ENCODE measurements around the gene PHAF1. TPM values are rescaled to one million over a fixed set of nuclear protein-coding genes. Genes with fewer than 3 reads are reported as not detected.

PHAF1 gene
- total and polyA plus RNA-seq, 2 of the 8 experiments (the other 6 are each of a cell fraction or from before 2014, with no cell fraction given) = 18.6 to 26.4 TPM

- no peaks in the 10 kb centered on the region; a peak in 1 of 8 replicates for H3K36me3 ChIP-seq (ENCODE audit: control insufficient read depth in 2 of 4, insufficient read depth in 4 of 4, low read length in 3 of 4)
- no peak overlapping the region for H2AFZ ChIP-seq (ENCODE audit: low read length)
- no peak overlapping the region for H3K56ac ChIP-seq (replicated peaks; ENCODE audit: insufficient read length, low read depth, low read length)
- no peak overlapping the region for H3K9ac ChIP-seq (replicated peaks in 1 of 4; ENCODE audit: extremely low read depth in 1 of 4, low read depth in 3 of 4, low read length in 3 of 4)
- no peak overlapping the region for H4K8ac ChIP-seq (ENCODE audit: extremely low read depth, insufficient read depth, low read length)
- H3K4me3 ChIP-seq (ENCODE audit: extremely low read depth in 1 of 4, insufficient read depth in 2 of 4, low read depth in 3 of 4, low read length in 4 of 4) = no peak overlapping the region
- no peak overlapping the region for H3K4me2 ChIP-seq (ENCODE audit: insufficient read depth in 1 of 2, low read depth in 2 of 2, low read length in 2 of 2)
- no peak for FAIRE-seq
- peaks cover 1% of the 10 kb centered on the region; the same call in 1 of the 2 replicates for H3K23me2 ChIP-seq (ENCODE audit: low read depth, low read length)
- H2BK15ac ChIP-seq (ENCODE audit: low read length) = no peak overlapping the region
- H4K20me1 ChIP-seq (replicated peaks in 1 of 2; ENCODE audit: control insufficient read depth in 1 of 2, insufficient read depth in 2 of 2, low read length in 2 of 2) = no peaks in the 10 kb centered on the region
- H3K4ac ChIP-seq (replicated peaks; ENCODE audit: insufficient read length, low read depth, low read length) = no peak overlapping the region
- ChIA-PET CTCF (ENCODE audit: partially characterized antibody) (interaction anchor here (0.6 to 12.0 kb wide), 51 partner anchors 8 to 369 kb away, joined by 3 to 164 read pairs (median 4); partner anchors contain the start of gene NOL3), POLR2A (ENCODE audit: partially characterized antibody) (interaction anchor here (0.6 to 1.9 kb wide), 7 partner anchors 10 to 145 kb away, joined by 3 to 6 read pairs (median 4); no protein-coding TSS in a partner anchor)
- H3K27me3 ChIP-seq (replicated peaks in 1 of 4; ENCODE audit: control insufficient read depth in 3 of 4, extremely low read depth in 1 of 4, insufficient read depth in 3 of 4, low read length in 3 of 4) = peaks cover 0 to 4% (median 1%) of the 10 kb centered on the region in 4 experiments; a peak in 2 of 7 replicates
- no peak overlapping the region for H4K91ac ChIP-seq (replicated peaks; ENCODE audit: insufficient read length, low read length)
- peaks cover 0 to 2% (median under 1%) of the 10 kb centered on the region in 4 experiments; a peak in 3 of 7 replicates for H3K4me1 ChIP-seq (replicated peaks in 1 of 4; ENCODE audit: control insufficient read depth in 3 of 4, insufficient read depth in 4 of 4, low read length in 3 of 4)
- WGBS, 2 experiments (ENCODE audit: extremely low coverage in 1 of 2, insufficient coverage in 1 of 2, insufficient read length in 1 of 2, insufficient replicate concordance in 2 of 2, low coverage in 1 of 2, low lambda C conversion rate in 2 of 2, missing lambda C conversion rate in 1 of 2) = 62% methylated on average over 4 of the region's 4 CpGs; no CpG with 5 or more reads in 1 of the 2 experiments
- H3K79me1 ChIP-seq (ENCODE audit: low read depth, low read length) = no peaks in the 10 kb centered on the region
- no peak overlapping the region for H3K27ac ChIP-seq (ENCODE audit: low read depth, low read length)
- no peak overlapping the region for H2BK120ac ChIP-seq (replicated peaks; ENCODE audit: low read depth, low read length)
- H3K14ac ChIP-seq (ENCODE audit: insufficient read length) = no peak overlapping the region
- no peak overlapping the region for H2BK5ac ChIP-seq (ENCODE audit: low read depth, low read length)
- no peaks in the 10 kb centered on the region for H3K79me2 ChIP-seq (ENCODE audit: control insufficient read depth in 1 of 2, insufficient read depth in 2 of 2, low read length in 2 of 2)
- no peak overlapping the region for H2BK20ac ChIP-seq (ENCODE audit: low read length)
- H4K5ac ChIP-seq (ENCODE audit: insufficient read length, low read depth, low read length) = no peak overlapping the region
- H2BK12ac ChIP-seq (ENCODE audit: low read depth, low read length) = no peak overlapping the region; the same call in 1 of the 2 replicates
- DNase-seq (ENCODE audit: low read depth in 1 of 2, low spot score in 2 of 2) = peak in 1 of 2 experiments; percentile 64
- H3K9me3 ChIP-seq (ENCODE audit: insufficient read depth in 2 of 2, low read depth in 1 of 2, low read length in 1 of 2) = no peaks in the 10 kb centered on the region
- H2AK5ac ChIP-seq (ENCODE audit: low read depth, low read length) = no peak overlapping the region
- peak; percentile 64 to 84 (median 64) for TF ChIP-seq CTCF (IDR thresholded peaks at IDR 0.05; ENCODE audit: control extremely low read depth in 1 of 3, insufficient read depth in 1 of 3, low read depth in 1 of 3, low read length in 3 of 3)
- TF ChIP-seq YY1 (IDR thresholded peaks at IDR 0.05; ENCODE audit: low read depth, low read length) = peak; percentile 25; the same call in 1 of the 2 replicates
- peak; percentile 99 for TF ChIP-seq TEAD4 (IDR thresholded peaks at IDR 0.05; ENCODE audit: low read depth, low read length)
- peak; percentile 21 to 40 for TF ChIP-seq RAD21 (IDR thresholded peaks at IDR 0.05 in 1 of 2, conservative IDR thresholded peaks at IDR 0.05 in 1 of 2; ENCODE audit: low read depth in 2 of 2, low read length in 2 of 2)
- no peak for TF ChIP-seq MAFK (IDR thresholded peaks at IDR 0.05; ENCODE audit: low read depth, low read length)
- H3K18ac ChIP-seq (ENCODE audit: extremely low read depth, low read length) = no peak overlapping the region
- H3K23ac ChIP-seq (ENCODE audit: insufficient read length) = no peak overlapping the region
Observed at GRCh38 chr16:67104061-67104460, 5.7 kb upstream of the PHAF1 start.

Data from H1 (cell line).